Bronchial epithelial cell (primary cell): Measurements from ENCODE around the gene NOXRED1. TPM values are rescaled to one million over a fixed set of nuclear protein-coding genes. Genes with fewer than 3 reads are reported as not detected.

ENCODE experiments used
- DNase-seq: peaks from one replicate; pipeline ENCODE4 v3.0.0-alpha.2; 2010; ENCODE audit warnings: low read depth
- FAIRE-seq: peaks from 2 replicates; lab custom pipeline; 2011; peaks lifted over from hg19 to GRCh38; lab: Jason Lieb, UNC
- H3K27me3 ChIP-seq: 2 replicates; pipeline ENCODE4 v1.5.1; 2011; ENCODE audit warnings: low read length; ENCODE audit not compliant: control insufficient read depth, insufficient read depth
- H3K36me3 ChIP-seq: 2 replicates; pipeline ENCODE4 v1.5.1; 2011; ENCODE audit warnings: low read length; ENCODE audit not compliant: control insufficient read depth, insufficient read depth
- H3K4me3 ChIP-seq: 2 replicates; pipeline ENCODE4 v1.5.1; 2011; ENCODE audit warnings: mild to moderate bottlenecking, low read depth, low read length, control low read depth
- CTCF ChIP-seq: IDR thresholded peaks from 2 replicates; pipeline ENCODE4 v1.5.1; 2011; ENCODE audit warnings: mild to moderate bottlenecking, moderate library complexity, low read length, control low read depth, inconsistent platforms; ENCODE audit not compliant: insufficient read depth, severe bottlenecking
- total RNA-seq: library from RNA; depleted of rRNA; stranded (reverse); fragments of >200 nt; gene quantifications from 2 replicates; pipeline ENCODE4 v1.2.1, GENCODE V29; 2014

NOXRED1 gene
- total RNA-seq, 1 donor from 2014 or later: 0.26 TPM

- DNase-seq (no peak), FAIRE-seq (no peak)
- Histone ChIP-seq H3K36me3 (no peaks in the 10 kb centered on the region), H3K27me3 (no peaks in the 10 kb centered on the region), H3K4me3 (no peak overlapping the region)
- TF ChIP-seq CTCF: no peak
Observed at GRCh38 chr14:77364146-77364545, 59.2 kb downstream of the NOXRED1 start.

- Histone ChIP-seq H3K4me3 (no peak overlapping the region), H3K27me3 (no peaks in the 10 kb centered on the region), H3K36me3 (no peaks in the 10 kb centered on the region)
- no peak for DNase-seq
- FAIRE-seq: no peak
- TF ChIP-seq CTCF: no peak
Observed at GRCh38 chr14:77359626-77360025, 63.7 kb downstream of the NOXRED1 start.

- no peak for DNase-seq
- no peak for FAIRE-seq
- no peak overlapping the region for H3K4me3 ChIP-seq
- no peak for TF ChIP-seq CTCF
- H3K27me3 ChIP-seq: no peaks in the 10 kb centered on the region
- H3K36me3 ChIP-seq: no peaks in the 10 kb centered on the region
Observed at GRCh38 chr14:77356899-77357298, 66.4 kb downstream of the NOXRED1 start.

- H3K4me3 ChIP-seq: no peak overlapping the region
- no peaks in the 10 kb centered on the region for H3K27me3 ChIP-seq
- no peak for DNase-seq
- no peak for TF ChIP-seq CTCF
- H3K36me3 ChIP-seq: no peaks in the 10 kb centered on the region
- FAIRE-seq: no peak
Observed at GRCh38 chr14:77355811-77356210, 67.5 kb downstream of the NOXRED1 start.

- no peak for DNase-seq
- no peak for TF ChIP-seq CTCF
- no peak for FAIRE-seq
- H3K27me3 ChIP-seq: no peaks in the 10 kb centered on the region
- H3K36me3 ChIP-seq: no peaks in the 10 kb centered on the region
- H3K4me3 ChIP-seq: no peak overlapping the region
Observed at GRCh38 chr14:77353469-77354141, 69.7 kb downstream of the NOXRED1 start.

- TF ChIP-seq CTCF: no peak
- no peaks in the 10 kb centered on the region for H3K36me3 ChIP-seq
- no peaks in the 10 kb centered on the region for H3K27me3 ChIP-seq
- no peak for DNase-seq
- no peak overlapping the region for H3K4me3 ChIP-seq
- FAIRE-seq: no peak
Observed at GRCh38 chr14:77347751-77348150, 75.6 kb downstream of the NOXRED1 start.
